Chondrocyte (in vitro differentiated cells): ENCODE results near the gene ZHX3. TPM values are rescaled to one million over a fixed set of nuclear protein-coding genes. Genes with fewer than 3 reads are reported as not detected.

ENCODE experiments used
- DNase-seq: peaks from one replicate; pipeline ENCODE4 v3.0.0; 2021; ENCODE audit warnings: mixed read lengths, low spot score
- H3K27ac Mint-ChIP-seq: one replicate; pipeline ENCODE4 v1.8.0; 2021; ENCODE audit warnings: mild to moderate bottlenecking, moderate library complexity, mixed read lengths; ENCODE audit not compliant: unreplicated experiment
- H3K27me3 Mint-ChIP-seq: 2 replicates; pipeline ENCODE4 v1.8.0; 2021; ENCODE audit warnings: low read depth, mixed read lengths
- H3K36me3 Mint-ChIP-seq: 2 replicates; pipeline ENCODE4 v1.8.0; 2021; ENCODE audit warnings: low read depth, mixed read lengths
- H3K4me1 Mint-ChIP-seq: 2 replicates; pipeline ENCODE4 v1.8.0; 2021; ENCODE audit warnings: low read depth, mild to moderate bottlenecking, mixed read lengths
- H3K4me3 Mint-ChIP-seq: one replicate; pipeline ENCODE4 v1.8.0; 2021; ENCODE audit warnings: mild to moderate bottlenecking, moderate library complexity, mixed read lengths; ENCODE audit not compliant: unreplicated experiment
- H3K9me3 Mint-ChIP-seq: 2 replicates; pipeline ENCODE4 v1.8.0; 2021; ENCODE audit warnings: low read depth, mixed read lengths
- CTCF ChIP-seq: fragments of 200-600 bp; sonication (generic); IDR thresholded peaks from 2 replicates; pipeline ENCODE4 v1.5.0; 2021; ENCODE audit warnings: antibody characterized with exemption, mild to moderate bottlenecking, moderate library complexity
- total RNA-seq: library from RNA; stranded (reverse); gene quantifications from 3 replicates; pipeline ENCODE4 v1.2.1, GENCODE V29; 2021

ZHX3 gene
- total RNA-seq, 1 donor from 2014 or later: 52.9 TPM

- no peak overlapping the region for H3K27ac Mint-ChIP-seq
- no peaks in the 10 kb centered on the region for H3K9me3 Mint-ChIP-seq
- no peak for TF ChIP-seq CTCF
- no peak overlapping the region for H3K4me3 Mint-ChIP-seq
- DNase-seq: no peak
- no peaks in the 10 kb centered on the region for H3K36me3 Mint-ChIP-seq
- H3K4me1 Mint-ChIP-seq: peaks cover 3% of the 10 kb centered on the region
- H3K27me3 Mint-ChIP-seq: peaks cover 8% of the 10 kb centered on the region
Measured at GRCh38 chr20:41360831-41361756, 43.6 kb upstream of the ZHX3 start.

GRCh38 chr20:41359541-41360011, 42.0 kb upstream of the ZHX3 start:
- no peak for DNase-seq

GRCh38 chr20:41358717-41359116, 41.2 kb upstream of the ZHX3 start:
- no peak for DNase-seq

More at GRCh38 chr20:41359541-41360011, 42.0 kb upstream of the ZHX3 start:
- Mint-ChIP-seq H3K27ac (no peak overlapping the region), H3K4me3 (no peak overlapping the region), H3K36me3 (no peaks in the 10 kb centered on the region), H3K4me1 (no peaks in the 10 kb centered on the region), H3K9me3 (no peaks in the 10 kb centered on the region), H3K27me3 (no peaks in the 10 kb centered on the region)
- TF ChIP-seq CTCF: no peak

GRCh38 chr20:41358230-41358629, 40.7 kb upstream of the ZHX3 start:
- no peaks in the 10 kb centered on the region for H3K27me3 Mint-ChIP-seq
- no peak overlapping the region for H3K27ac Mint-ChIP-seq
- H3K36me3 Mint-ChIP-seq: no peaks in the 10 kb centered on the region
- H3K4me3 Mint-ChIP-seq: no peak overlapping the region
- H3K4me1 Mint-ChIP-seq: no peaks in the 10 kb centered on the region
- no peak for TF ChIP-seq CTCF
- DNase-seq: no peak
- H3K9me3 Mint-ChIP-seq: no peaks in the 10 kb centered on the region

More at GRCh38 chr20:41358717-41359116, 41.2 kb upstream of the ZHX3 start:
- no peaks in the 10 kb centered on the region for H3K4me1 Mint-ChIP-seq
- no peak overlapping the region for H3K4me3 Mint-ChIP-seq
- no peaks in the 10 kb centered on the region for H3K27me3 Mint-ChIP-seq
- no peak overlapping the region for H3K27ac Mint-ChIP-seq
- no peak for TF ChIP-seq CTCF
- H3K9me3 Mint-ChIP-seq: no peaks in the 10 kb centered on the region
- no peaks in the 10 kb centered on the region for H3K36me3 Mint-ChIP-seq

- H3K27me3 Mint-ChIP-seq: no peaks in the 10 kb centered on the region
- H3K4me3 Mint-ChIP-seq: no peak overlapping the region
- no peaks in the 10 kb centered on the region for H3K9me3 Mint-ChIP-seq
- H3K36me3 Mint-ChIP-seq: no peaks in the 10 kb centered on the region
- H3K27ac Mint-ChIP-seq: no peak overlapping the region
- no peak for DNase-seq
- TF ChIP-seq CTCF: no peak
- H3K4me1 Mint-ChIP-seq: no peaks in the 10 kb centered on the region
Measured at GRCh38 chr20:41357424-41358163, 40.1 kb upstream of the ZHX3 start.
